GM19238 (cell line): ENCODE results near the gene CORO2A.

ENCODE experiments used
- DNase-seq: peaks from one replicate; pipeline ENCODE4 v3.0.0; 2011; ENCODE audit warnings: low spot score; ENCODE audit not compliant: insufficient read length

CORO2A gene, protein sequence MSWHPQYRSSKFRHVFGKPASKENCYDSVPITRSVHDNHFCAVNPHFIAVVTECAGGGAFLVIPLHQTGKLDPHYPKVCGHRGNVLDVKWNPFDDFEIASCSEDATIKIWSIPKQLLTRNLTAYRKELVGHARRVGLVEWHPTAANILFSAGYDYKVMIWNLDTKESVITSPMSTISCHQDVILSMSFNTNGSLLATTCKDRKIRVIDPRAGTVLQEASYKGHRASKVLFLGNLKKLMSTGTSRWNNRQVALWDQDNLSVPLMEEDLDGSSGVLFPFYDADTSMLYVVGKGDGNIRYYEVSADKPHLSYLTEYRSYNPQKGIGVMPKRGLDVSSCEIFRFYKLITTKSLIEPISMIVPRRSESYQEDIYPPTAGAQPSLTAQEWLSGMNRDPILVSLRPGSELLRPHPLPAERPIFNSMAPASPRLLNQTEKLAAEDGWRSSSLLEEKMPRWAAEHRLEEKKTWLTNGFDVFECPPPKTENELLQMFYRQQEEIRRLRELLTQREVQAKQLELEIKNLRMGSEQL

DNA sequence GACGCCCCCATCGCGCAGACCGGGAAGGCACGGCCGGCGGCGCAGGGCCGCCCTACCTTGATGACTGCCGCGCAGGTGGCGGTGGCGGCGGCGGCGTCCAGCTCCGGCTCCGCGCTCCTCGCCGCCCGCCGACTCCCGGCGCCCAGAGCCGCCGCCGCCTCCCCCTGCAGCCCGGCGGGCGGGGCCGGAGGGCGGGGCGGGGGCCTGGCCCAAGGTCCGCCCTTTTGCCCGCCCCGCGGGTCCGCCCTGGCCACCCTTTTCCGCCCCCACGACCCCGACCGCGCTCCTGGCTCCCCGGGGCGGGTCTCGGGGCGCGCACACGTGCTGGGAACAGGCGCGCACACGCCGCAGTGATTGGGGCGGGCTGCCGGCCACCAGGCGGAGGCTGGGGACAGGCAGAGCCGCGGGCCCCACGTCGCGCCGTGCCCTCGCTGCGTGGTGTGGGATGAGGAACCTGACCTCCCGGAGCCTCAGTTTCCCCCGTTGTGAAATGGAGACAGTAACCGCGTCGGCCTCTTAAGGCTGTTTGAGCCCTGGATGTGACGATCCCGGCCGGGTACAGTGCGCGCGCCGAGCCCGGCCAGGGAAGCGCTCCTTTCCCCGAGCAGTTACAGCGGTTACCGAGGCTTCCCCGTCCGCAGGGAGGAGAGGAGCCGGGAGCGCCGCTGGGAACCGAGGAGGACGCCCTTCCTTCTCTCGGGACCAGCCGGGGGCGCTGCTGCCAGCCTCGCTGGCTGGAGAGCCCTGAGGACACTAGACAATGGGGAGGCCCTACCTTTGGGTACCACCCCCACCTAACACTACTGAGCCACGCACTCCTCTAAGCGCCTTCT lies at the start of gene CORO2A:
TSS of gene CORO2A (minus strand) at position 135 of the 833 bp plus-strand sequence. CDS start 34,977 bp downstream, outside the sequence.
- DNase-seq: peak; percentile 53

DNA sequence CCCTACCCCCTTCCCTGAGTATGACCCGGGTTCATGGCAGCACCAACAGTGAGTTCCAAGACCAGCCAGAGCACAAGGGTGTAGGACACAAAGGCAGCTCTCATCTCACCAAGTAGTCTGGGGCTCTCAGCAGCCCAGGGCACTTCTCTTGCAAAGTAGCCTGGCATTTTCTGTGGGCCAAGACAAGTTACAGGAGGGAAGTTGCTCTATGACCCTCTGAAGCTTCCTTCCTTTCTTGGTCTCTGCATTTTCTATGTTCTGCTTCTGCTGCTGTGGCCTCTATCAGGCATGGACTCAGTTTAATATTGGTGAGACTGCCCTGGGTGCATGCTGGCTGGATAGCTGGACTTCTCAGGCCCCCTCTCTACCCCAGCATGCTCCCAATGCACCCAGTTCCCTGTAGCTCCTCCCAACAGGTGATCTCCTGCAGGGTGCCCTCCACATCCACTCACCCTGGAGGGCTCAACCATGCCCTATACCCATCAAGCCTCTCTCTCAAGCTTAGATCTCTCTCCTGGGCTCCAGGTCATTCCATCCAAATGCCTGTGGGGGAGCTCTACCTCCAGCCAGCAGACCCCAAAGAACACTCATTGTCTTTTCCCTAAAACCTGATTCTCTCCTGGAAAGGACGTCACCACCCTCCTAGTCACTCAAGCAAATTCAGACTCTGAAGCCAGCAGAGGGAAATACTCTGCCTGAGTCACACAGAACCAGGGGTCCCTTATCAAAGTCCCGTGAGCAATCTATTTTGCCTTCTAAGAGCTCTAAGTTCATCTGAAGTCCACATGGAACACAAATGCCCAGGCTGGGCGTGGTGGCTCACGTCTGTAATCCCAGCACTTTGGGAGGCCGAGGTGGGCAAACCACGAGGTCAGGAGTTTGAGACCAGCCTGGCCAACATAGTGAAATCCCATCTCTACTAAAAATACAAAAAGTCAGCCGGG lies 49.2 kb upstream of the CORO2A start:
- no peak for DNase-seq

DNA sequence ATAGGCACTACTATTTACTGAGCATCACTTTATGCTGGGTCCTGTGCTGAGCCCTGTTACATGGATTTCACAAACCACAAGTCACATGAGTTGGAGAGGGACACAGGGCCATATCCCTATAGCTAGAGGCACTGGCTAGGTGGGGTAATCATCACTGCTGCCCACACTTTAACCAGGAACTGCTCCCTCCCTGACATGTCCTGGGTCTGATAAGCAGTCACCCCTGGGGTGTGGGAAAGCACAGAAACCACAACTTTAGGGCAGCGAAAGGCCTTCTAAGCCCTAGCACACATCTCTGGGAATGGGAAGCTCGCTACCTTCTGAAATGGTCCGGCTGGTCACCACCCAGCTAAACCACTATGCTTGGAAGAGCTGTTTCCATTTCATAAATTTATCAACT lies 48.0 kb upstream of the CORO2A start:
- DNase-seq: no peak

DNA sequence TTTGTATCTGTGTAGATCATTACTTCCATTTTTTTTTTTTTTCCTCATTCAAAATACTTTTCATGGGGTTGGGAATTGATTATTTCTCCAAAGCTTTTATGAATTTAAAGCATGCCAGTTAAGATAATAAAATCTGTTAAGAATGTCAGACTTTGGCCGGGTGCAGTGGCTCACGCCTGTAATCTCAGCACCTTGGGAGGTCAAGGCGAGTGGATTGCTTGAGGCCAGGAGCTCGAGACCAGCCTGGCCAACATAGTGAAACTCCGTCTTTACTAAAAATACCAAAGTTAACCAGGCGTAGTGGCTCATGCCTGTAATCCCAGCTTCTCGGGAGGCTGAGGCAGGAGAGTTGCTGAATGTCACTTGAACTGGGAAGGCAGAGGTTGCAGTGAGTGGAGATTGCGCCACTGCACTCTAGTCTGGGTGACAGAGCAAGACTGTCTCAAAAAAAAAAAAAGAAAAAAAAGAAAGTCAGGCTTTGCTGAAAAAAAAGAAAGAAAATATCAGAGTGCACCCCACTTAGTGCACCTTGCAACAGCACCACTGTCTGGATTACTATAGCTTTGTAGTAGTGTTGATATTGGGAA lies 44.6 kb upstream of the CORO2A start:
- DNase-seq: no peak

DNA sequence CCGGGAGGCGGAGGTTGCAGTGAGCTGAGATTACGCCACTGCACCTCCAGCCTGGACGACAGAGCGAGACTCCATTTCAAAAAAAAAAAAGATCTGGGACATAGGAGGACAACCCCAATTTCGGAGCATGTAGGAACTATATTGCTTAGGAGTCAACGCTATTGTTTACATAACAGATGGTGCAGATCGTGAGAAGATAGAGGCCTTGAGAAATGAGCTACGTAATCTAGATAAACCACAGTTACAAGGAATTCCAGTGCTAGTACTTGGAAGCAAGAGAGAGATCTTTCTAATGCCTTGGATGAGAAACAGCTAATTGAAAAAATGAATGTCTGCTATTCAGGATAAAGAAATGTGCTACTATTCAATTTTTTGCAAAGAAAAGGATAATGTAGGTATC lies 42.7 kb upstream of the CORO2A start:
- DNase-seq: no peak

DNA sequence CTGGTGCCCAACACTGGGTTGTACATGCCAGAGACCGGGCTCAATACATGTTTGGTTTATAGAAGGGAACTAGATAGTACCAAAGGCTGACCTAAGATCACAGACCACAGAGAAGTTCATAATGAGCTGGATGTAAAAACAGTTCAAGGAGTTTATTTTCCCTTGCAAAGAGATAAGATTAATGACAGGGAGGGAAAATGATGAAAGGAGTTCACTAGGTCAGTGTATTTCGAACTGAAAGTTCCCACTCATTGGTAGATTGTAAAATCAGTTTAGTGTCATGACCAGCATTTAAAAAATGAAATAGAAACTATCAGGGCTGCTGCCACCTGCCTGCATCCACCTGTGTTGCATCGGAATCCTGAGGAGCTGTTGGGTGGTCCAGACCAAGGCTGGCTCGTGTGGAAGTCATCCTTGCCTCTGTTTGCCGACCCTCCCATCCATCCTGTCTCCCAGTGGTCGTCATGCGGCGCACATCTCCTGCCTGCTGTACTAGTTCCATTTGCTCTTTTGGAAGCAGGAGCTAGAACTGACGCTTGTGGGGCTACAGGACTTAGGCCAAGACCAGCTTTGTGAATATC lies 41.9 kb upstream of the CORO2A start:
- no peak for DNase-seq

DNA sequence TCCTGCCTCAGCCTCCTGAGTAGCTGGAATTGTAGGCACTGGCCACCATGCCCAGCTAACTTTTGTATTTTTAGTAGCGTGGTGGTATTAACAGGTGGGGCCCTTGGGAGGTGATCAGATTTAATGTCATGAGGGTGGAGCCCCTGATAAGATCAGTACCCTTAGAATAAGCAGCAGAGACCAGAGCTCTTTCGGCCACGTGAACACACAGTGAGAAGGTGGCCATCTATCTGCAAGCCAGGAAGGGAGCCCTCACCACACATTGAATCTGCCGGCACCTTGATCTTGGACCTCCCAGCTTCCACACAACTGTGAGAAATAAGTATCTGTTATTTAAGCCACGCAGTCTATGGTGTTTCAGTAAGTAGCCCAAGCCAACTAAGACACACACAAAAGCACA lies 40.5 kb upstream of the CORO2A start:
- no peak for DNase-seq

DNA sequence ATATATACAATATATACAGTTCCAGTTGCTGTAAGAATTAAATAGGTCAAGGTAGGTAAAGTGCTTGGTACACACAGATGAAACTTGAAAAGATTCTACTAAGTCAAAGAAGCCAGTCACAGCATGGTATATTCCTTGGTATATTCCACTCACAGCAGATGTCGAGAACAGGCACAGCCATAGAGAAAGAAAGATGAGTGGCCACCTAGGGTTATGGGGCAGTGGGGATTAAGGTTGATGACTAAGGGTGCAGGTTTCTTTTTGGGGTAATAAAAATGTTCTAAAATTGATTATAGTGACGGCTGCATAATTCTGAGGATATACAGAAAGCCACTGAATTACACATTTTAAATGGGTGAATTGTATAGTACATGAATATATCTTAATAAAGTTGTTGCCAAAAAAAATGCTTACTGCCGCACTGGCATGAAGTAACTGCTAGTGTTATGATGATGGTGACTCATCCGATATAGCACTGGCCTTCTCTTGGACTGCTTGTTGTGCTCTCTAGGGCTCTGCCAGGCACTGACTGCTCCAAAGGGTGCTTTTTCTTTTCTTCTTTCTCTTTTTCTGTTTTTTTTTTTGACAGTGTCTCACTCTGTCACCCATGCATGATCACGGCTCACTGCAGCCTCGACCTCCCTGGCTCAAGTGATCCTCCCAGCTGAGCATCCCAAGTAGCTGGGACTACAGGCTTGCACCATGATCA lies 39.5 kb upstream of the CORO2A start:
- DNase-seq: no peak

DNA sequence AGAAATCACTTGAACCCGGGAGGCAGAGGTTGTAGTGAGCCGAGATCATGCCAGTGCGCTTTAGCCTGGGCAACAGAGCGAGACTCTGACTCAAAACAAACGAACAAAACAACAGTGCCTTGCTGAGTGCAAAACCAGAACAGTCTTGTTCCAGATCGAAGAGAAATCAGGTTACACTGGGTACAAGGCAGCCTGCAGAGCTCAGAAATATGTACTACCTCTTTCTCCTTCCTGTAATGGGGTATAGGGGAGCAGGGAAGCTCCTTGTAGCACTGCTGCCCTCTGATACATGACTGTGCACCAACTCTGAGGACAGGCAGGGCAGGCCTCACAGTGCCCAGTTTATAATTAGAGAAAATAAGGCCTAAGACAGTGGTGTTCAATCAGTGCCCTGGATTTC lies 38.4 kb upstream of the CORO2A start:
- DNase-seq: no peak

DNA sequence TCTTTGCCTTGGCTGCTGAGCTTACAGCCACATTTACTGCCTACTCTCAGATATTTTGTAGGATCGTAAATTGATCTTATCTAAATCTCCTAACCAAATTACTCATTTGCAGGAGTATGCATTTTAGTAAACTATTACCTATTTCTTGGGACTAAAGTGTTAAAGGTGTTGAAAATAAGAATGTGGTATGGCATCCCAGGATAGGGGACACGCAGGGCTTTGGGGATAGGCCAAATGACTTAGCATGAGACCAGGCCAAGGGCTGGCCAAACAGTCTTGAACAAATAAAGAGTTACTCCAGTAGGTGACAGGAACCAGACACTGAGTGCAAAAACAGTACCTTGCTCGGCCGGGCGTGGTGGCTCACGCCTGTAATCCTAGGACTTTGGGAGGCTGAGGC lies 37.9 kb upstream of the CORO2A start:
- no peak for DNase-seq

DNA sequence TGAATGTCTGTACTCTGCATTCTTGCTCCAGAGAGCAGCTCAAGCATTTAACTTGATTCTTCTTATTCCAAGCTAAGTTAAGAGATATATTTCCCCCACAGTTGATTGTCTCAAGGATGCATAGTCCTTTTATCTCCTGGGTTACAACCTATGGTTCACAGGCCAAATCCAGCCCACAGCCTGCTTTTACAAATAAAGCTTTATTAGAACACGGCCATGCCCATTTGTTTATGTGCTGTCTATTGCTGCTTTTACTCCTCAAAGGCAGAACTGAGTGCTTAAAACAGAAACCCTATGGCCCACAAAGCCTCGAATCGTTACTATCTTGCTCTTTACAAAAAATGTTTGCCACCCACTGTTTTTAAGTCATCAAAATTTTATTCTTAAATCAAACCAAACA lies 37.2 kb upstream of the CORO2A start:
- no peak for DNase-seq

DNA sequence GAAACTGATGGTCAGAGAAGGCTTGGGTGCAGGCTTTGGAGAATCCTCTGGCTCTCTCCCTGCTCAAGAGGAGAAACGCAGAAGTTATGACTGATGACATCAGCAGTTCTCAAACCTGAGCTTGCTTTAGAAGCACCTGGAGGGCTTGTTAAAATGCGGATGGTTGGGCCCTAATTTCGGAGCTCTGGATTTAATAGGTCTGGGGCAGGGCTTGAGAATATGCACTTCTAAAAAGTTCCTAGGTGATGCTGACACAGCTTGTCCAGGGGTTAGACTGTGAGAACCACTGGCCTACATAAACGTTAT lies 36.6 kb upstream of the CORO2A start:
- DNase-seq: no peak

DNA sequence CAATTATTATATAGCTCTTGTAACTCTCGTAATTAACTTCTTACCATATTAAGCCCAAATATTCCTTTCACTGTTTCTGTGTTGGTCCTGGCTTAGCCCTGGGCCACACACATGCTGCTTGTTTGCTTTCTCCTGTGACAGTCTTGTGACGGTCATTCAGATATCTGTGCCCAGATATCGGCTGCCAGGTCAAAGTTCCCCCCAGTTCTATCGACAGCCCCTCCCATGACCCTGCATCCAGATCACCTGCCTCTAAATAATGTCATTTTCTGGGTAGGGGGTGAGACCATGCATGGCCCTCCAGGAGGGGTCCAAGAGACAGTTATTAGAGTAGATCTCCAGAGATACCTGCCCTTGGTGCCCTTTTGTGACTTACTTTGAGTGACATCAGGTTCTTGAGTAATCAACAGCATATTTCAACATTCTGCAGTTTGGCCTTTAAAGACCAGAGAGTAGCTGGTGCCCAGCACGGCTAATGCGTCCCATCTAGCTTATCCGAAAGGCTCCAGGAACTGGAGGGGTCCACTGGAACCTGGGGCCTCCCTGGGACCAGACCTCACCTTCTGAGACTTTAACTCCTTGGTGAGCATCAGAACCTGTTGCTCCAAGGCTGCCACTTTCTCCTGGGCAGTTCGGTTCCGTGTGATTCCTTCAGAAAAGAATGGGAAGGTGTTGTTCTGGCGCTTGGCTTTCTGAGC lies 36.1 kb upstream of the CORO2A start:
- no peak for DNase-seq

DNA sequence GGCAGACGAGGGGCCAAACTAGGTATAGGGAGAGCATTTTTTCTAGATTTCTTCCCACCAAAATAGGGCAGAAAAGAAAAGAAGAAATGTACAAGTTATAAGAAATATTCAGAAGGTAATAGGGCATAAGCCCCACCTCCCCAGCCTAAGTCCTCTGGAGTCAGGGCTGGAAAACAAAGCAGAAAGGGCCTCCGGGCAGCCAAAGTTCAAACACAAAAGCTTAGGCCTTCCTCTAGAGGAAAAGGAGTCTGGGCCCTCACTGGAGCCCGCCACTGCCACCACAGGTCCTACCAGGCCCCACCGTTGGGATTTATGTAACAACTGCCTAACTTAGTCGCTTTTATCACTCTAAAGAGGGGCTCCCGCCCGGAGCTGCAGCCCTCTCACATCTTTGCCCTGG lies 35.4 kb upstream of the CORO2A start:
- no peak for DNase-seq

DNA sequence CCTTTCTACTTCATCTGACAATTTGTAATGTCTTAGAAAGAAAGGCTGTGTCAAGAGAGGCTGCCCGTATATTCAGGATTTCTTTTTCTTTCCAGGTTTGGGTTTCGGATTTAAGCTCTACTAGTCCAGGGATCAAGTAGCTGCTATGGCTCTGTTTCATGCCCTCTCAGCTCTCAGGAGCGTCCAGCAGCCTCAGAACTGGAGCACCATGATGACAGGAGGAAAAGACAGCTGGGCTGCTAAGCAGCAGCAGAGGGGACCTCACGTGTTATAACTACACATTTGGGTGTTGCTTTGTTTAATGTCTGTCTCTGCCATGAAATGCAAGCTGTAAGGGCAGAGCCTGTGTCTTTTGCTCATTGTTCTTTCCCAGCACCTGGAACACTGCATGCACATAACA lies 34.5 kb upstream of the CORO2A start:
- DNase-seq: no peak

DNA sequence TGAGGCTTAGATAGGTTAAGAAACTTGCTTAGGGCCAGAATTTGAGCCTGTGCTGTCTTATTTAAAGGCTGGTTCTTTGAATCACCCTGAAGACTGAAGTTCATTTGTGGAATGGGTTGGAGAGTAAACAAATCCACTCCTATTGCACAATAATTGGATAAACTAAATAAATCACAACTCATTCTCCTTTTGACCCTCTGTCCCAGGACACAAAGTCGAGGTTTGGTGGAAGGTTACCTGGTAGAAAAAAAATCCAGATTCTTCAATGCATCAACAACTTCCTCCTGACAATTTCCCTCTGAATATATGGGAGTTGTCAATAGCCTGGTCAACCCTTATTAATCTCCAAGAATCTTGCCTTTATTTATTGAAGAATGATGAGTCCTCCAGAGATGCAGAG lies 34.1 kb upstream of the CORO2A start:
- DNase-seq: no peak

DNA sequence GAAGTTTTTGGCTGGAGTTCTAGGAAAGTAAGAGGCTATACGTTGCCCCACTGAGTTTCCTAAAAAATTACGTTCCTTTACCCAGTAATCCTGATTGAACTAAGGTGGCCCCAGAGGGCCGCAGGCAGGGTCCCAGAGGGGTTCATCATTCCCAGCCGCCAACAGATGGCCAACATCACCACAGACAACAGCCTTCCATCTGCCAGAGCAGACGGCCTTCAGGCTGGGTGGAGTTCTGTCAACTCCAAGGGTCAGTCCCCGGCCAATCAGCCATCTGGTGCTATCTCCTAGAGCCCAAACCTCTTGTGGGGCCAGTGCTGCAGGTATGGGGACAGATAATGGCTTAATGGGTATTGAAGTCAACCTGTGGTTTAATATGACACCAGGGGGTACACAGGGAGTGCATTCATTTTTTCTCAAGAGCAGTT lies 32.6 kb upstream of the CORO2A start:
- DNase-seq: no peak

DNA sequence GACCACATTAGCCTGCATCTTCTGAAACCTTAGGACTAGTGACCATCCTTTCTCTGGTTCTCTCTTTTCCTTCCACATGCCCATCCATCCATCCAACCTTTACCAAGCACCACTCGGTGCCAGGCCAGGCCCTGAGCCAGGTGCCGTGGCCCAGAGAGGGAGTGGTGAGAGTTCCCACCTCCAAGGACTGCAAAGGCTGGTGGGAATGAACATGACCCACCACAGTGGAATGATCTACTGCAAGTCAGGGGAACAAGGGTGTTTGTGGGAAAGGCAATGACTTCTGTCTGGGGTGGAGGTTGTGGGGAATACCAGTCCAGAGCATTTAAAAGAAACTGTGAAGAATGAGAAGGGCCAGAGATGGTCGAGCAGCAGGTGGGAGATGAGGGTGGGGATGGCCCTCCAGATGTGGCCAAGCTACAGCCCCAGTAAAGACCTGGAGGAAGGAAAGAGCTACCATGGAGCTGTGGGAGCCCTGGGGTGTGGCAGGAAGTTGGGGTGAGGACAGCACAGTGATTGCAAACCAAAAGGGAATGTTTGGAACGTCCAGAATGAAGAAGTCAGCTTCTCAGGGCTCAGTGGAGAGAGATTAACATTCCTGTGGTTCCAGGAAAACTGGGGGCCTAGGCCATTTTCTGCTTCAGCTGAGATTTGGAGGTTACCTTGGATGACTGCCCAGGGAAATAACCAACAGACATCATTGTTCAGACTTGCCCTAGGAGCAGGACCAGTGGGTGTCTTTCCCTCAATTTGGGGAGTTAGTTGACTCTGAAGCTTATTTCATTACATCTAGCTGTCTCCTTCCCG lies 30.7 kb upstream of the CORO2A start:
- DNase-seq: no peak

DNA sequence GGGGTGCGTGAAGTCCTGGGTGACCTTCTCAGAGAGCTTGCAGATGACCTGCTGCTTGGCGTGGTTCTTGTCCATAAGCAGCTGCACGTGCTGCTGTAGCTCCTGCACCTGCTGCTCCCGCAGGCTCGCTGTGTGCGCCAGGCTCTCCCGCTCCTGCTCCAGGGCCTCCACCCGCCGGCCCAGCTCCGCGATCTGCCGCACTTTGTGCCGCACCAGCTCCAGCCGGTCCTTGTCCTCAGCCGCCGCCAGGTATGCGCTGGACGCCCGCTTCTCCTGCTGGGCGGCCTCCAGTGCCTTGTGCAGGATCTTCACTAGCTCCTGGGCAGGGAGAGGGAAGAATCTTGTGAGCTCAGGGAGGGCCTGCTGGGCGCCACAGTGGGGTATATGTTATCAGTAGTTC lies 28.5 kb upstream of the CORO2A start:
- no peak for DNase-seq
